Endodermal cell (in vitro differentiated cells): ENCODE results near the gene TMIGD1. TPM values are rescaled to one million over a fixed set of nuclear protein-coding genes. Genes with fewer than 3 reads are reported as not detected.

Source experiments
- DNase-seq: peaks from one replicate; pipeline ENCODE4 v3.0.0-alpha.2; 2017
- H3K27ac ChIP-seq: 2 replicates; pipeline ENCODE4 v1.5.1; 2013; ENCODE audit warnings: mild to moderate bottlenecking, low read depth, low read length, moderate library complexity
- H3K27me3 ChIP-seq: 2 replicates; pipeline ENCODE4 v1.6.1; 2013; ENCODE audit warnings: mild to moderate bottlenecking, low read length, moderate library complexity; ENCODE audit not compliant: insufficient read depth, control insufficient read depth, poor library complexity, severe bottlenecking
- H3K36me3 ChIP-seq: 2 replicates; pipeline ENCODE4 v1.7.0; 2013; ENCODE audit warnings: mild to moderate bottlenecking, low read length, moderate library complexity; ENCODE audit not compliant: control insufficient read depth, insufficient read depth
- H3K4me1 ChIP-seq: one replicate; pipeline ENCODE4 v1.7.0; 2013; ENCODE audit warnings: low read length; ENCODE audit not compliant: control insufficient read depth, insufficient read depth
- H3K4me3 ChIP-seq: 2 replicates; pipeline ENCODE4 v1.5.1; 2013; ENCODE audit warnings: mild to moderate bottlenecking, low read length, moderate library complexity
- H3K9ac ChIP-seq: 2 replicates; pipeline ENCODE4 v1.6.1; 2013; ENCODE audit warnings: mild to moderate bottlenecking, low read length, moderate library complexity; ENCODE audit not compliant: poor library complexity, severe bottlenecking; ENCODE audit errors: extremely low read depth
- H3K9me3 ChIP-seq: 2 replicates; pipeline ENCODE4 v1.6.1; 2013; ENCODE audit warnings: mild to moderate bottlenecking, low read length, moderate library complexity; ENCODE audit not compliant: control insufficient read depth
- H3K27ac Mint-ChIP-seq: 2 replicates; pipeline ENCODE4 v1.8.0; 2020; ENCODE audit warnings: mixed read lengths
- H3K27me3 Mint-ChIP-seq: 2 replicates; pipeline ENCODE4 v1.8.0; 2021; ENCODE audit warnings: mild to moderate bottlenecking, mixed read lengths; ENCODE audit not compliant: insufficient read depth
- H3K36me3 Mint-ChIP-seq: 2 replicates; pipeline ENCODE4 v1.8.0; 2020; ENCODE audit warnings: low read depth, mixed read lengths
- H3K4me1 Mint-ChIP-seq: 2 replicates; pipeline ENCODE4 v1.8.0; 2020; ENCODE audit warnings: mixed read lengths
- H3K4me3 Mint-ChIP-seq: 2 replicates; pipeline ENCODE4 v1.8.0; 2020; ENCODE audit warnings: mild to moderate bottlenecking, moderate library complexity, mixed read lengths
- H3K9me3 Mint-ChIP-seq: 2 replicates; pipeline ENCODE4 v1.8.0; 2020; ENCODE audit warnings: mild to moderate bottlenecking, mixed read lengths
- WGBS, 2 experiments: methylation state at CpG; one replicate each; pipeline versions ENCODE4 v1.1.5 to v1.1.7; 2013; ENCODE audit warnings: missing lambda C conversion rate in 2 of 2, mixed read lengths in 1 of 2; ENCODE audit not compliant: insufficient coverage in 1 of 2, insufficient read length in 1 of 2; 5-methylcytosine and 5-hydroxymethylcytosine counted together
- total RNA-seq, 2 donors: library from RNA; stranded (reverse); fragmentation: NEBNext Ultra II Directional in 1 of 2; extraction: Animal tissue kit (Norgen Biotek cat#: 25700) in 1 of 2; gene quantifications; 2 replicates in 1 of 2; 3 replicates in 1 of 2; pipeline ENCODE4 v1.2.1, GENCODE V29; 2021
- TF ChIP-seq, protein P1 (sequence below): fragments of 200-600 bp; sonication (generic); conservative IDR thresholded peaks from 2 replicates; pipeline ENCODE4 v1.5.0; 2021; ENCODE audit warnings: antibody characterized with exemption, mild to moderate bottlenecking

TMIGD1 gene
- total RNA-seq, 2 donors from 2014 or later: not detected

DNA sequence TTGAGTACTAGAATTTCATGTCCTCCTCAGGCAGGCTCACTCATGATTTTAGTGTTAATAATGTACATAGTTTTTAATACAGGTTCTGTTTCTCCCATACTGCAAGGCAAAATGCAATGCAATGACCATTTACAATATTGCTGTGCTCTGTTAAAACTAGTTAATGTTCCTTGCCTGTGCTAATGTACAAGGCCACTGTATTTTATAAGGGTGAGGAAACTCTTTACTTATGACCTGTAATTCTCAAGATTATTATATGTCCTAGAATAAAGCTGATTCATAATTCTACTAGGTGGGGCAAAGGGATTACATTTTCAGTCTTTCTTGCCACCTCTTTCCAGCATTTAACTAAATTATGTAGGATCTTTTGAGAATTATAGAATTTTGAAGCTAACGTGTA, 19.4 kb downstream of the TMIGD1 start:
- H3K4me1 Mint-ChIP-seq: peaks cover 3% of the 10 kb centered on the region
- H3K27ac Mint-ChIP-seq: no peak overlapping the region
- DNase-seq: no peak
- TF ChIP-seq, protein P1, sequence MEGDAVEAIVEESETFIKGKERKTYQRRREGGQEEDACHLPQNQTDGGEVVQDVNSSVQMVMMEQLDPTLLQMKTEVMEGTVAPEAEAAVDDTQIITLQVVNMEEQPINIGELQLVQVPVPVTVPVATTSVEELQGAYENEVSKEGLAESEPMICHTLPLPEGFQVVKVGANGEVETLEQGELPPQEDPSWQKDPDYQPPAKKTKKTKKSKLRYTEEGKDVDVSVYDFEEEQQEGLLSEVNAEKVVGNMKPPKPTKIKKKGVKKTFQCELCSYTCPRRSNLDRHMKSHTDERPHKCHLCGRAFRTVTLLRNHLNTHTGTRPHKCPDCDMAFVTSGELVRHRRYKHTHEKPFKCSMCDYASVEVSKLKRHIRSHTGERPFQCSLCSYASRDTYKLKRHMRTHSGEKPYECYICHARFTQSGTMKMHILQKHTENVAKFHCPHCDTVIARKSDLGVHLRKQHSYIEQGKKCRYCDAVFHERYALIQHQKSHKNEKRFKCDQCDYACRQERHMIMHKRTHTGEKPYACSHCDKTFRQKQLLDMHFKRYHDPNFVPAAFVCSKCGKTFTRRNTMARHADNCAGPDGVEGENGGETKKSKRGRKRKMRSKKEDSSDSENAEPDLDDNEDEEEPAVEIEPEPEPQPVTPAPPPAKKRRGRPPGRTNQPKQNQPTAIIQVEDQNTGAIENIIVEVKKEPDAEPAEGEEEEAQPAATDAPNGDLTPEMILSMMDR: no peak
- no peaks in the 10 kb centered on the region for H3K36me3 Mint-ChIP-seq
- H3K4me3 Mint-ChIP-seq: no peak overlapping the region
- H3K4me3 ChIP-seq: no peak overlapping the region
- no peaks in the 10 kb centered on the region for H3K9me3 Mint-ChIP-seq
- no peaks in the 10 kb centered on the region for H3K4me1 ChIP-seq
- 100% methylated on average over 1 of the region's 1 CpG; no CpG with 5 or more reads in 1 of the 2 experiments for WGBS, 2 experiments
- no peaks in the 10 kb centered on the region for H3K27me3 Mint-ChIP-seq
- H3K36me3 ChIP-seq: no peaks in the 10 kb centered on the region
- no peaks in the 10 kb centered on the region for H3K27me3 ChIP-seq
- H3K9ac ChIP-seq: no peak overlapping the region
- H3K9me3 ChIP-seq: no peaks in the 10 kb centered on the region
- H3K27ac ChIP-seq: no peak overlapping the region

DNA sequence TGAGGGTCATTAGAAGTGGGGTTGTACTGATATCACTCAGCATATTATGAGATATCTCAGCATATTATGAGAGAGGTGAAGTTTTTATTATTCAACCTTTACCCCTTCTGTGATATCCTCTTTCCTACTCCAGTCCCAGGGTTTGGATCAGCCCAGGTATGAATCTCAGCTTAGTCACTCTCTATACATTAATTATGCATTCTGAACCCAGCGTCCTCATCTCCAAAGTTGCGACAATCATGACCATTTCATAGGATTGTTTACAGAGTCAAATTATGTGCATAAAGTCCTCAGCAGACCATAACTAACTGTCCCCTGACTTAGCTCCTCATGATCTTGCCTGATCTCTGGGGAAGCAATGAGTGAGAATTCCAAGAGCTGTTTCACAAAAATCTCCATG, 21.6 kb downstream of the TMIGD1 start:
- Histone ChIP-seq H3K4me1 (no peaks in the 10 kb centered on the region), H3K27me3 (no peaks in the 10 kb centered on the region), H3K27ac (no peak overlapping the region), H3K9ac (no peak overlapping the region), H3K36me3 (no peaks in the 10 kb centered on the region), H3K9me3 (no peaks in the 10 kb centered on the region), H3K4me3 (no peak overlapping the region)
- TF ChIP-seq, protein P1: no peak
- Mint-ChIP-seq H3K36me3 (no peaks in the 10 kb centered on the region), H3K4me3 (no peak overlapping the region), H3K9me3 (no peaks in the 10 kb centered on the region), H3K27ac (no peak overlapping the region), H3K27me3 (no peaks in the 10 kb centered on the region), H3K4me1 (peaks cover 3% of the 10 kb centered on the region)
- 70 to 77% methylated on average over 2 of the region's 2 CpGs for WGBS, 2 experiments
- no peak for DNase-seq

DNA sequence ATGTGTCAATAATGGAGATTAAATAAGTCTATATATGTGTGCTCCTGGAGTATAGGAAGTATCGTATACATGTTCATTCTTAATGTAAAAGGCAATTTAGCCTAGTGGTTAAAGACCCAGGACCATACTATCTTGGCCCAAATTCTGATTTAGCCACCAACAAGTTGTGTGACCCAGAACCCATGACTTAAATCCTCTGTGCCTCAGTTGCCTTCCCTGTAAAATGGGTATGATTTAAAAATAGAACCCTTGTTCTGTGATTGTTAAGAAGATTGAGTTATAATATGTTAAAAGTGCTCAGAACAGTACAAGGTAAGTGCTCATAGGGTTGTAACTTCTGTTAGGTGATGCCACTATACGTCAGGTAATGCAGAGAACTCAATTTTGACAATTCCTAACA, 23.3 kb downstream of the TMIGD1 start:
- Histone ChIP-seq H3K36me3 (no peaks in the 10 kb centered on the region), H3K9me3 (no peaks in the 10 kb centered on the region), H3K27ac (no peak overlapping the region), H3K9ac (no peak overlapping the region), H3K4me1 (no peaks in the 10 kb centered on the region), H3K27me3 (no peaks in the 10 kb centered on the region), H3K4me3 (no peak overlapping the region)
- Mint-ChIP-seq H3K36me3 (no peaks in the 10 kb centered on the region), H3K27me3 (no peaks in the 10 kb centered on the region), H3K9me3 (no peaks in the 10 kb centered on the region), H3K4me1 (peaks cover 3% of the 10 kb centered on the region), H3K27ac (no peak overlapping the region), H3K4me3 (no peak overlapping the region)
- no peak for DNase-seq
- TF ChIP-seq, protein P1: no peak
- 90% methylated on average over 2 of the region's 2 CpGs; no CpG with 5 or more reads in 1 of the 2 experiments for WGBS, 2 experiments
